ENCODE data around the gene SYTL3.

SYTL3 gene

DNA sequence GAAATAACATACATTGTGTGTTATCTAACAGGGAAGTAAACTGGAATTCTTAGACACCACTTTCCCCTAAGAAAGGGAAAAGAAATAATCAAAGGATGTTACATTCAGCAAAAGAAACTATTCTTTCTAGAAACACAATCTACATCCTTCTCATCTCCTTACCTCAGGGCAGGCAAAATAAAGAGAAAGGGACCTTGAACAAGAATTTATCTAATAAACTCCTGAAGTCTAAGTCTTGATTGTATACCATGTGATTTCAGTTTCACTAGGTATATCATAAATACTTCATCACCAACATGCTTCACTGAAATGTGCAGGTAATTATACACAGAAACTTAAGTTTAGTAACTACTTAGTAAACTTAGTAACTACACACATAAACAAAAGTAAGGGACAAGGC lies 154.4 kb downstream of the SYTL3 start:
- no peak for DNase-seq

DNA sequence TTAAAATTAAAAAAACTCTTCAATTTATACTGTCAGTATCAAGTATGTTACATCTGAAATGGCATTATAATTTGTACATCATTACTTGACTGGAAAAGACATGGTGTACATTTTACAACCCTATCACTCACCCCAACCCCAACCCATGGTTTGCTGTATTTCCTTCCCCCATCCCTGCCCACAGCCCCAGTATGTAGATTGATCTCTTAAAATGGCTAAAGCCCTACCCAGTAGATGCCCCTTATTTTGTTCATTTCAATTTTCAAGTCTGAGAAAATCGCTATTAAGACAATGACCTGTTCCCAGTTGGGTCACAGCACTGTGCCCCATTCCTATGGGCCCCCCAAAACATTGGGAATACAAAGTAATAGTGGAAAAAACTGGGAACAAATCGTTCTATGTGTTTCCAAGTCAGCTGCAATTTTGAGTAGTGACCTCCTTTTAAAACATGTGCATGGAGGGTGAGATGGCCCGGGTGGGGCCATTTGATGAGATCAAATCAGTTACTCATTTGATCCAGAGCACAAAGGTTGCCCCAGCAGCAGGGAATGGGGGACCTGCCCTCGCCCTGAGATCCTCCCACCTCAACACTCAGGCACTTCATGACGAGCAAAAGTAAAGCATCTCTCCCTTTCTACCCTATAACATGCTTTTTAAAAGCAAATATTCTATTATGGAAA lies 156.0 kb downstream of the SYTL3 start:
- peak; percentile 40 for DNase-seq

DNA sequence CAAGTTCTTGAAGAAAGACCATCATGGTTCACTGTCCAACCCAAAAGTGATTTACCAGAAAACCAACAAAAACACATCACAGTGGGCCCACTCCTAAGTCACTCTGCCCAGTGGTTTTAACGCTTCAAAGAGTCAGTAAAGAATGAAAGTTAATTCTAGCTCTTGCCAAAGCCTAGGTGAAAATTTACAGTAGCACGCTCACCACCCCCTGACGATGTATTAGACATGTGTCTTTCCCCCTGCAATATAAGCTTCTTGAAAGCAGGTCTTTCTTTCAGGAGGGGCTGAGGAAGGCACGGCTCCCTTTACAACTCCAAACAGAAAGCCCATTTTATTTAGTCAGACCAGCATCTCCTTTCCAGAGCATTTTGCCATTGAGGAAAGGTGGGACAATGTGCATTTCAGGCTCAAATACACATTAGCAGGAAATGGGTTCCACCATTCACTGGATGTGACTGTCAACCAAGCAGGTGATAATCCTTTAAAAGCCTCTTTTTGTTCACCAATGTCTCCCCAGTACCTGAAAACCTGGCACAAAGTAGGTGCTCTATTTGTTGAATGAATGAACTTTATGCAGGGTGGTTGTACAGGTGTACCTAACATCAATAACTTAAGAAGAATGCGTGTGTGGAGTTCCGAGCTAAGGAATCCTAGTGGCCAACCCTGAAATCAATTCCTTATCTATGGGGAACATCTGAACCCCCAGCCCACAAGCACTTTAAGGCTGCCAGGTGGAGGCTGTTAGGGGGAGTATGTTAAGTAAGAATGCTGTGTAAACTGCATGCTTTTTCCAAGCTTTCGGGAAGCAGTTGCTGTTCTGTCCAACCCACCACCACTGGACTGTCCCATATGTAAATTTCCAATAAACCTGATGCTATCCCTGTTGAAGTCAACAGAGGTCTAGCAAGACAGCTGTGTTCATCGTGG lies 157.9 kb downstream of the SYTL3 start:
- no peak for DNase-seq

DNA sequence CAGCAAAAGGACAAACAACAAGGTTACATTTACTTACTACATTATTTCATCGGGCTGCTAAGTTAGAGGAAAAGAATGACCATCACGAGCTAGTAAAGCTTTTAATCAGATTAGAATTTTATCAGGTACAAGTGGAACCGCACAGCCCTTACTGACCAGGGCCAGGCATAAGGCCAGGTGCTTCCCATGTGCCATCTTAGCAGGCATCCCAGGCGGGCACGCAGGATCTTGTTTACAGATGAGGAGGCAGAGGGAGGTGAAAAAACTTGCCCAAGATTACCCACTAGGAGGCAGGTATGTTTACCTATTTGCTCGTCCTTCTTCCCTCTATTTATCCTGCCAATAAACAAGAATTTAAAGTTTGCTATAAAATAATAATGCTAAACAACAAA lies 158.6 kb downstream of the SYTL3 start:
- DNase-seq = no peak

DNA sequence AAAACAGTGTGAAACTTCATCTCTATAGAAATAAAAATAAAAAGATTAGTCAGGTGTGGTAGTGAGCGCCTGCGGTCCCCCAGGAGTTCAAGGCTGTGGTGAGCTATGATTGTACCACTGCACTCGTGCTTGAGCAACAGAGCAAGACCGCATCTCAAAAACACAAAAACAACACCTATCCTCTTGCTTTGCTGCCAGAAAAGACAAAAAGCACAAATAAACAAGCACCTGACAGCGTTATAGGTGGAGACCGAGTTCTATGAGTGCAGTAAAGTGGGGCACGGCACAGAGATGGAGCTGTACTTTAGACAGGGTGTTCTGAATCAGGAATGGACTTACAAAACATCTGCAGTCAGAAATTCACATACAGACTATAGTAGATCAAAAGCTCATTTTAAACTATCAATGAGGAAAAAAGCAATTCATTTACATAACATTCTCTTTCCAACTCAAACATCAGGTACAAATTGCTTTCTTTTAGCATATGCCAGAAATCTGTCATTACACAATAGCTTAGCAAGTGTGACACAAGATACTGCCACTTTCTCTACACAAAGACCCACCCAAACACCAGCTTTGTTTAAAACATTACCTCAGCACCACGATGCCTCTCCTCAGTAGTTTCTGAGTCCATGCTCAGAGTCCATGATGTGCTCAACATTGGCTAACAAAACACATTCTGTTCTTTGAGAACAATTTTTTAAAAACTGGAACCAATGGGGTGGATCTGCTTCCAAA lies 159.3 kb downstream of the SYTL3 start:
- DNase-seq = no peak

DNA sequence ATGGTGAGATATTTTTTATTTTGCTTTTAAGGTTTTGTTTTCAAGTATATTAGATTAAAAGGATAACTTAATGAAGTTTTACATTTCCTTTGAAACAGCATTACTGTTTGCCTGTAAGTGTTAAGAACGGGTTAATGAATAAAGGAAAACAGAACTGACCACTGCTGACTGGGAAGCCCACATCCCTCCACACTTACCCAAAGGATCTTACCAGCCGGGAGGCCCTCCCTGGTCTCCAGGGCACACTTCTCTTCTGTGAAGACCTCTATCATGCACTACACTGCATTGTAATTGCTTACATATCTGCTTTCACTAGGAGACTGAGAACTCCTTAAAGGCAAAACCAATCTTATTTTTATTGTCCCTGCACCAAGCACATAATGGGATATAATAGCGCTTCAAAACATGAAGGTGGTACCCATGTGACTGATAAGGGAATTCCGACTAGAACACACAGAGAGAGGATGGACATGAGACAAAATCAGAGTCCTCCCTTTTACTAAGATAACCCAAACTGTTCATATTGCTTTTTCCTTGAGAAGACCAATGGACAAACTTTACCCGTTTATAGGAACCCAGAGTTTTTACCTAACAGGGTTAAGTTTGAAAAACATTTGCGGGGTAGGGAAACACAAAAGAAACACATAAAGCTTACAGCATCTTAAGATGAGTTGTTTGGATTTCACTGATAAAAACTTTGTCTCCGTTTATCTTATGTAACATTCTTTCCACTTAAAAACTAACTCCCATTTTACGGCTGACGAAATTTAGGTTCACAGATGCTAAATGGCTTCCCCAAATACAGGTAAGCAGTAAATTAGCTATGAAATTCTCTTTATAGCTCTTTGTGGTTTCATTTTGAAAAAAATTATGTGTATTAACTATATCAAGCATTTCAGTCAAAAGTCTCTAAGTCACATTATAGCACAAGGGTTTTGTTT lies 160.6 kb downstream of the SYTL3 start:
- DNase-seq = no peak

DNA sequence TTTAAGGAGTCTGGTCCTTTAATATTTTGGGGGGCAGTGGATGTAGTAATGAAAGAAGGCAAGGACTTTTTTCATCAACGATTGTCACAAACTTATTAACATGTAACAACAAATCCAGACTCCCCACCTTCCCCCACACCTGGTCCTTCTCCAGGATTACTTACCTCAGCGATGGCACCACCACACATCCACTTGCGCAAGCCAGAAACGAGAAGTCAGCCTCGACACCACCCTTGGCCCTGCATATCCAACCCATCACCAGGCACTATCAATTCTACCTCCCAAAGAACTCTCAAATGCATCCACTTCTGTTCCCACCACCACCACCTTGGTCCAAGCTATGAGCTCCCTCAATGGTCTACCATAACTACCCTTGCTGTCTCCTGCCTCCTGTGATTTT lies 162.8 kb downstream of the SYTL3 start:
- no peak for DNase-seq

DNA sequence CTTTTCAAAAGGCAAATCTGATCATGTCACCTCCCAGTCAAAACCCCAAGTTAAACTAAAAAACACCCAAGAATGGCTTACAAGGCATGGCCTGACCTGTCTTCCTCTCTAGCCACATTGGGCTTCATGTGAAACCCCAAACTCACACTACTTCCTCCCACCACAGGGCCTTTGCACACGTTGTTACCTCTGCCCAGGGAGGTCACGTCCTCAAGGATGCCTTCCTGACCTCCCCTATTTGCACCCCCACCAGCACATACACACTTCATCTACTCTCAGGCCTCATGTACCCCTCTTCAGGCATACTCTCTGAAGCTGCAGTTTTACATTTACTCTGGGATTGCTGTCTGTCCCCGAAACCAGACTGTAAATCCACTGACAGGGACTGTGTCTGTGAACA lies 163.2 kb downstream of the SYTL3 start:
- DNase-seq = no peak
